PFSK-1 (cell line): ENCODE results near the gene FOXL2NB.

Experiments used
- FOXP2 ChIP-seq: optimal IDR thresholded peaks from 2 replicates; pipeline ENCODE3; 2011; ENCODE audit warnings: borderline replicate concordance, control low read depth, inconsistent platforms; ENCODE audit not compliant: insufficient read depth; ENCODE audit errors: extremely low read length, extremely low read depth
- POLR2AphosphoS5 ChIP-seq: IDR thresholded peaks from 2 replicates; pipeline ENCODE4 v1.6.1; 2012; ENCODE audit warnings: low read depth, mild to moderate bottlenecking, control low read depth, low read length, moderate library complexity
- SIN3A ChIP-seq: IDR thresholded peaks from 2 replicates; pipeline ENCODE4 v1.6.1; 2012; ENCODE audit warnings: mild to moderate bottlenecking, low read length, moderate library complexity, borderline replicate concordance; ENCODE audit not compliant: insufficient read depth
- TAF1 ChIP-seq: IDR thresholded peaks from 2 replicates; pipeline ENCODE4 v1.6.1; 2012; ENCODE audit warnings: low read length, control low read depth, borderline replicate concordance; ENCODE audit not compliant: insufficient read depth
- TF ChIP-seq, protein P1 (sequence below), 2 experiments: IDR thresholded peaks; 2 replicates each; pipeline versions ENCODE4 v1.6.1 to v1.8.0; 2011 to 2012; ENCODE audit warnings: low read depth in 2 of 2, low read length in 2 of 2, control low read depth in 1 of 2, inconsistent platforms in 1 of 2, mild to moderate bottlenecking in 1 of 2, moderate library complexity in 1 of 2; ENCODE audit not compliant: insufficient read depth in 1 of 2

FOXL2NB gene

DNA sequence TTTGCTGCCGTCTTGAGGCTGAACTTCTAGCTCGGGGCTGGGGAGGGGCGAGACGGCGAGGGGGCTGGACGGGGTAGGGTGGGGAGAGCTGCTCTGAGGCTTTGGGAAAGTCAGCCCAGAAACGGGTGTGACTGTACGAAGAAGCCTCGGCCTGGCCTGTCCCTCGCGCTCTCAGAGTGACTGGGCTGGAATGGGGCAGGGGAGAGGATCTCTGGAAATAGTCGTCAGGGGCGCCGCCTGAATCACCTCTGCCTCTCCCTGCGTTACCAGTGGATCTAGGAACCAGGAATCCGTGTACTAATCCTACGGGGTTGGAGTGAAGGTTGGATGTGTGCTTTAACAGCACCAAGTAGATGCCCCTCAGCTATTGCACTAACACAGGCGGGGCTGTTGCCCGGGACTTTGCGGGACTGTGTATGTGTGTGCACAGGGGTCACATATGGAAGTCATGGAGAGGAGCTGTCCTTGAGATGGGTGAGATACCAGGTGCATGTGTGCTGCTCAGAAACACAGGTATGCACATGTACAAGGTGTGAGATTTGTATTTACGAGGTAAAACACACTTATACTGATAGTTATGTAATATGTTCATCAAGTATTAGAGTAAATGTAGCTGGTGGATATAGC lies 591 bp downstream of the FOXL2NB start:
- TF ChIP-seq SIN3A (no peak), POLR2AphosphoS5 (no peak), FOXP2 (no peak), TAF1 (no peak)
- TF ChIP-seq, protein P1, sequence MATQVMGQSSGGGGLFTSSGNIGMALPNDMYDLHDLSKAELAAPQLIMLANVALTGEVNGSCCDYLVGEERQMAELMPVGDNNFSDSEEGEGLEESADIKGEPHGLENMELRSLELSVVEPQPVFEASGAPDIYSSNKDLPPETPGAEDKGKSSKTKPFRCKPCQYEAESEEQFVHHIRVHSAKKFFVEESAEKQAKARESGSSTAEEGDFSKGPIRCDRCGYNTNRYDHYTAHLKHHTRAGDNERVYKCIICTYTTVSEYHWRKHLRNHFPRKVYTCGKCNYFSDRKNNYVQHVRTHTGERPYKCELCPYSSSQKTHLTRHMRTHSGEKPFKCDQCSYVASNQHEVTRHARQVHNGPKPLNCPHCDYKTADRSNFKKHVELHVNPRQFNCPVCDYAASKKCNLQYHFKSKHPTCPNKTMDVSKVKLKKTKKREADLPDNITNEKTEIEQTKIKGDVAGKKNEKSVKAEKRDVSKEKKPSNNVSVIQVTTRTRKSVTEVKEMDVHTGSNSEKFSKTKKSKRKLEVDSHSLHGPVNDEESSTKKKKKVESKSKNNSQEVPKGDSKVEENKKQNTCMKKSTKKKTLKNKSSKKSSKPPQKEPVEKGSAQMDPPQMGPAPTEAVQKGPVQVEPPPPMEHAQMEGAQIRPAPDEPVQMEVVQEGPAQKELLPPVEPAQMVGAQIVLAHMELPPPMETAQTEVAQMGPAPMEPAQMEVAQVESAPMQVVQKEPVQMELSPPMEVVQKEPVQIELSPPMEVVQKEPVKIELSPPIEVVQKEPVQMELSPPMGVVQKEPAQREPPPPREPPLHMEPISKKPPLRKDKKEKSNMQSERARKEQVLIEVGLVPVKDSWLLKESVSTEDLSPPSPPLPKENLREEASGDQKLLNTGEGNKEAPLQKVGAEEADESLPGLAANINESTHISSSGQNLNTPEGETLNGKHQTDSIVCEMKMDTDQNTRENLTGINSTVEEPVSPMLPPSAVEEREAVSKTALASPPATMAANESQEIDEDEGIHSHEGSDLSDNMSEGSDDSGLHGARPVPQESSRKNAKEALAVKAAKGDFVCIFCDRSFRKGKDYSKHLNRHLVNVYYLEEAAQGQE (IDR thresholded peaks at IDR 0.05; ENCODE audit: insufficient read depth in 1 of 2, low read depth in 2 of 2, low read length in 2 of 2): no peak

DNA sequence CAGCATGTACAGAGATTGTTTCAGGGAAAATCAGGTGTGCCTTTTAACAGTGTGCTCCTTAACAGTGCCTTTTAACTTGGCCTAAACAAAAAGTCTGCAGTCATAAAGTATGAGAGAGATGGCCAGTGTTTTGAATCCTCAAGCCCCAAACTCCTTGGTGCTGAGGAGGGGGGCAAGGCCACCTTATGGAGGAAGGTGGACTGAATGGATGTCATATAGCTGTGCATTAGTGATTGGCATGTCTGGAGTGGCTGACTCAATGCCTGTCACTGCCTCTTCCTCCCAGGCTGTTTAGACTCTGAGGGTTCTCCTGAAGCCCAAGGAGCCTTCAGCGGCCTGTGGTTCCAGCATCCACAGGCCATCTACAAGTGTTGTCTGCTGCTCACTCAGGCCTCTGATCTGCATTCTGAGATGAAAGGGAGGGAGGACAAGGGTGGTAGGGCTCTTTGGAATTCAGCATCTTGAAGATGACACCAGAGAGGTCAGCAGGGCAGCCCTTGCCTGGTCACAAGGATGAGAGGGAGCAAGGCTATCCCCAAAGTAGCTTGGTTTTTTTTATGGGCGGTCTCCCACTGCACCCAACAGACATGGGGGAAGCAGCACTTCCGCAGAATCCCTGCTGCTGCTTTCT lies 1.5 kb downstream of the FOXL2NB start:
- TF ChIP-seq TAF1: no peak
- TF ChIP-seq FOXP2: no peak
- TF ChIP-seq POLR2AphosphoS5: no peak
- TF ChIP-seq SIN3A: no peak
- TF ChIP-seq, protein P1 (IDR thresholded peaks at IDR 0.05; ENCODE audit: insufficient read depth in 1 of 2, low read depth in 2 of 2, low read length in 2 of 2): no peak

DNA sequence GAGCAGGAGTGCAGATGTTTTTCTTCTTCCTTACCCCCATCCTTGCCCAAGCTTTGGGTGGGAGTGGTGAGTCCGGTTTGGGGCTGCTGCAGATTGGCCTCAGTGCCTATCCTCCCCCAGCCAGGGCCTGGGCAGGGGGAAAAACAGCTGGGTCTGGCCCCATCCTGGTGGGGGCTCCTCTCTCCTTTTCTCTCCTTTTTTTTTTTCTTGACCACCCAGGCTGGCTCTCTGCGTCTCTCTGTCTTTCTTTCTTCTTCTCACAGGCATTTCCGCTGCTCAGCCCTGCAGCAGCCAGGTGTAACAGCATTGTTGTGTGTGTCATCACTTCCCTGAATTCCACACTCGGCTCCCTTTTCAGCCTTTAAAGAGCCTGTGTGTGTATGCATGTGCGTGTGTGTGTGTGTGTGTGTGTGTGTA lies 2.0 kb downstream of the FOXL2NB start:
- no peak for TF ChIP-seq POLR2AphosphoS5
- TF ChIP-seq SIN3A: no peak
- TF ChIP-seq, protein P1 (IDR thresholded peaks at IDR 0.05; ENCODE audit: insufficient read depth in 1 of 2, low read depth in 2 of 2, low read length in 2 of 2): no peak
- TF ChIP-seq FOXP2: no peak
- TF ChIP-seq TAF1: no peak

DNA sequence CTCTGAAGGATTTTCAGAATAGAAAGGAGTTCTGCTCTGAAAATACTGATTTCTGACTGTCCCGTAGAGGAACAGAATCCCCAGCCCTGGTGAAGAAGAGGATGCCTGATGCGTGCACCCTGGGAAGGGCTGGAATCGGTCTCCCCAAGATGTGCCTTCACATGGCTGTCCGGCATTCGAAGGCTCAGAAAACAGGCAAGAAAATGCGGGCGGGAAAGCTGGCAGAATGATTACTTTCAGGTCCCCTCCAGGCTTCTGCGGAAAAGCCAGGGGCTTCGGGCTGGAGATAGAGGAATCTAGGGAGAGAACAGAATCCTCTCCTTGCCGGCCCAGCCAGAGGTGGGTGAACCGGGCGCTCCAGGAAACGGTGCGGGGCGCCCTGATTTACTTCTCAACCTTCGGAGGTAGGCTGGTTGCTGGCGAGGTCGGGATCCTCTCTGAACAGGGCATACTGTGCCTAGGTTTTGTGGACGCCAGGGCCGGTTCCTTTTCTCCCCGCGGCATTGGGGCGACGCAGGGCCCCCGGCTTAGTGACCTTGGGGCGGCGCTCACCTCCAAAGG lies 2.5 kb downstream of the FOXL2NB start:
- no peak for TF ChIP-seq SIN3A
- TF ChIP-seq, protein P1 (IDR thresholded peaks at IDR 0.05; ENCODE audit: insufficient read depth in 1 of 2, low read depth in 2 of 2, low read length in 2 of 2): no peak
- no peak for TF ChIP-seq POLR2AphosphoS5
- no peak for TF ChIP-seq TAF1
- TF ChIP-seq FOXP2: no peak
